Omental fat pad (tissue), 4 donors: Measurements from ENCODE around the gene PAGR1. TPM values are rescaled to one million over a fixed set of nuclear protein-coding genes. Genes with fewer than 3 reads are reported as not detected.

ENCODE experiments used
- ATAC-seq: fragments of 150-250 bp; one replicate; pipeline ENCODE4 v1.9.1; 2016; ENCODE audit warnings: mild to moderate bottlenecking, moderate library complexity; ENCODE audit not compliant: low FRiP score
- DNase-seq: peaks from one replicate; pipeline ENCODE4 v3.0.0-alpha.2; 2019; ENCODE audit warnings: low spot score
- CTCF ChIP-seq, 3 donors: fragments of 450-650 bp; IDR thresholded peaks; one replicate each; pipeline ENCODE4 v1.5.1; 2016 to 2017; ENCODE audit warnings: antibody characterized with exemption in 3 of 3, mild to moderate bottlenecking in 3 of 3, moderate library complexity in 2 of 3
- total RNA-seq, 4 donors: library from RNA; depleted of rRNA; stranded (reverse); fragments of >200 nt; gene quantifications; one replicate each; pipeline ENCODE4 v1.1.0, GENCODE V29; 2016

PAGR1 gene
- total RNA-seq, 4 donors from 2014 or later, result 15.6 to 32.9 (median 20.6) TPM

- ATAC-seq (peak; percentile 46), DNase-seq (no peak)
- no peak for TF ChIP-seq CTCF (IDR thresholded peaks at IDR 0.05)
These were observed 916 bp downstream of the PAGR1 start for GRCh38 chr16:29816694-29817441.

- no peak for DNase-seq
- ATAC-seq, result no peak
- TF ChIP-seq CTCF (IDR thresholded peaks at IDR 0.05), result no peak
These were observed 2.1 kb downstream of the PAGR1 start for GRCh38 chr16:29818082-29818481.

GRCh38 chr16:29819506-29819905 is 3.6 kb downstream of the PAGR1 start:
- no peak for DNase-seq
- no peak for TF ChIP-seq CTCF (IDR thresholded peaks at IDR 0.05)
- ATAC-seq, result no peak

GRCh38 chr16:29820271-29820701 is 4.3 kb downstream of the PAGR1 start, which contains the start of gene MVP:
Gene MVP (plus strand): TSS chr16:29820462. CDS start chr16:29830550, 10,088 bp downstream.
- DNase-seq (no peak), ATAC-seq (no peak)
- TF ChIP-seq CTCF (IDR thresholded peaks at IDR 0.05), result no peak

GRCh38 chr16:29820730-29821642 is 5.0 kb downstream of the PAGR1 start:
- peak; percentile 51 for ATAC-seq
- no peak for DNase-seq
- TF ChIP-seq CTCF (IDR thresholded peaks at IDR 0.05), result no peak

GRCh38 chr16:29821643-29822115 is 5.7 kb downstream of the PAGR1 start:
- peak; percentile 76 for ATAC-seq
- DNase-seq, result no peak
- no peak for TF ChIP-seq CTCF (IDR thresholded peaks at IDR 0.05)
